Tibial nerve (tissue), 4 donors: ENCODE results near the gene GYG2.

Experiments
- CTCF ChIP-seq, 5 experiments: fragments of 200-600 bp in 3 of 5; fragments of 450-650 bp in 2 of 5; sonication (generic) in 3 of 5; IDR thresholded peaks; one replicate each; pipeline ENCODE4 v1.5.1; 2016 to 2019; ENCODE audit warnings: antibody characterized with exemption in 5 of 5, mild to moderate bottlenecking in 3 of 5, moderate library complexity in 2 of 5
- EP300 ChIP-seq, 2 donors: sonication (generic); formaldehyde crosslinking; IDR thresholded peaks; one replicate each; pipeline ENCODE4 v1.6.1; 2017; ENCODE audit warnings: antibody characterized with exemption in 2 of 2, mild to moderate bottlenecking in 1 of 2
- POLR2A ChIP-seq, 2 donors: fragments of 450-650 bp; IDR thresholded peaks; one replicate each; pipeline ENCODE4 v1.6.1; 2017; ENCODE audit warnings: antibody characterized with exemption in 2 of 2, mild to moderate bottlenecking in 2 of 2, moderate library complexity in 2 of 2

GRCh38 chrX:2811271-2811670, 17.5 kb upstream of the GYG2 start:
- no peak for TF ChIP-seq CTCF (IDR thresholded peaks at IDR 0.05)
- no peak for TF ChIP-seq POLR2A (IDR thresholded peaks at IDR 0.05)
- no peak for TF ChIP-seq EP300 (IDR thresholded peaks at IDR 0.05)
